ENCODE measurements around the gene FANCC. TPM values are rescaled to one million over a fixed set of nuclear protein-coding genes. Genes with fewer than 3 reads are reported as not detected.

Gene FANCC
- total and polyA plus RNA-seq, 3 donors from 2014 or later = 30.7 to 38.5 (median 35.1) TPM

GRCh38 chr9:95265960-95266359 is 51.5 kb downstream of the FANCC start:
- no peaks in the 10 kb centered on the region for H3K9me3 ChIP-seq
- no peak overlapping the region for H3K27ac ChIP-seq
- DNase-seq = no peak
- no peaks in the 10 kb centered on the region for H3K36me3 ChIP-seq (ENCODE audit: low read depth, missing control alignments)
- H3K27me3 ChIP-seq = no peaks in the 10 kb centered on the region
- H3K4me1 ChIP-seq = no peaks in the 10 kb centered on the region
- TF ChIP-seq POLR2A (IDR thresholded peaks at IDR 0.05) = no peak
- TF ChIP-seq, protein P1, sequence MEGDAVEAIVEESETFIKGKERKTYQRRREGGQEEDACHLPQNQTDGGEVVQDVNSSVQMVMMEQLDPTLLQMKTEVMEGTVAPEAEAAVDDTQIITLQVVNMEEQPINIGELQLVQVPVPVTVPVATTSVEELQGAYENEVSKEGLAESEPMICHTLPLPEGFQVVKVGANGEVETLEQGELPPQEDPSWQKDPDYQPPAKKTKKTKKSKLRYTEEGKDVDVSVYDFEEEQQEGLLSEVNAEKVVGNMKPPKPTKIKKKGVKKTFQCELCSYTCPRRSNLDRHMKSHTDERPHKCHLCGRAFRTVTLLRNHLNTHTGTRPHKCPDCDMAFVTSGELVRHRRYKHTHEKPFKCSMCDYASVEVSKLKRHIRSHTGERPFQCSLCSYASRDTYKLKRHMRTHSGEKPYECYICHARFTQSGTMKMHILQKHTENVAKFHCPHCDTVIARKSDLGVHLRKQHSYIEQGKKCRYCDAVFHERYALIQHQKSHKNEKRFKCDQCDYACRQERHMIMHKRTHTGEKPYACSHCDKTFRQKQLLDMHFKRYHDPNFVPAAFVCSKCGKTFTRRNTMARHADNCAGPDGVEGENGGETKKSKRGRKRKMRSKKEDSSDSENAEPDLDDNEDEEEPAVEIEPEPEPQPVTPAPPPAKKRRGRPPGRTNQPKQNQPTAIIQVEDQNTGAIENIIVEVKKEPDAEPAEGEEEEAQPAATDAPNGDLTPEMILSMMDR (IDR thresholded peaks at IDR 0.05) = no peak
- WGBS, 2 donors = 78 to 83% methylated on average over 3 of the region's 3 CpGs
- H3K4me3 ChIP-seq = no peak overlapping the region
- intact Hi-C loops (cut with DNase I; ENCODE audit: low total_unique reads) = no loop called here

DNA sequence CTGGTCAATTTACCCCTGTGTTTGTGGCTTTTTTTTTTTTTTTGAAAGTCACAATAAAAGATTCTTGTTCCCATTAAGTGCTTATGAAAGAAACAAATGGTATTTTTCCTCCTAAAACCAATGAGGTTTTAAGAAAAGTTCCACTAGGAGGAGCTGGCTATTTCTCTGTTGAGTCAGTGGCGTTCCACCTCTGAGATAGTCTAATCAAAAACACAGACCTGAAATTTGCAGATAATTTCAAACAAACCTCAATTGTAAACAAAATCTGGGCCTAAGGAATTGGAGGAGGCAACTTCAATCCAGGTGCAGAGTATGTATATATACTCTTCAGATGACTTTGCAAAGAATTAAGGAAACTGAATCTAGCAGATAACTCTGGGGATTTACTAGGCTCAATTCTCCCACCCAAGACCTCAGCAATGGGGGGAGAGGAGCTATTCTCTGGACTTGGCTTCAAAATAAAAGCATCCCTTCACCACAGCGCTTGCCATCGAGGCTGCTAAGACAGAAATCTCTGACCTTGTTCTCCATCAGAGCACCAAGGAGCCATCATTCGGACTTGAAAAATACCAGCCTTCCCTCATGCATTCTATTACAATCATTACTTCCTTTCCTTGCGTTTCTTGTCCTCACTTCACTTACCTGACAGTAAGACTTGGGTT is 52.4 kb downstream of the FANCC start:
- Histone ChIP-seq H3K9me3 (no peaks in the 10 kb centered on the region), H3K36me3 (ENCODE audit: low read depth, missing control alignments) (no peaks in the 10 kb centered on the region), H3K27me3 (no peaks in the 10 kb centered on the region), H3K4me3 (no peak overlapping the region), H3K4me1 (no peaks in the 10 kb centered on the region), H3K27ac (no peak overlapping the region)
- DNase-seq = no peak
- intact Hi-C loops (cut with DNase I; ENCODE audit: low total_unique reads) = no loop called here
- no peak for TF ChIP-seq POLR2A (IDR thresholded peaks at IDR 0.05)
- TF ChIP-seq, protein P1 (IDR thresholded peaks at IDR 0.05) = peak in 1 of 3 experiments; percentile 27
- 71 to 76% methylated on average over 5 of the region's 5 CpGs for WGBS, 2 donors

GRCh38 chr9:95261890-95262289 is 55.6 kb downstream of the FANCC start:
- TF ChIP-seq, protein P1 (IDR thresholded peaks at IDR 0.05) = no peak
- no peak for TF ChIP-seq POLR2A (IDR thresholded peaks at IDR 0.05)
- Histone ChIP-seq H3K27me3 (no peaks in the 10 kb centered on the region), H3K4me1 (no peaks in the 10 kb centered on the region), H3K9me3 (no peaks in the 10 kb centered on the region), H3K4me3 (no peak overlapping the region), H3K36me3 (ENCODE audit: low read depth, missing control alignments) (no peaks in the 10 kb centered on the region), H3K27ac (no peak overlapping the region)
- intact Hi-C loops (cut with DNase I; ENCODE audit: low total_unique reads) = no loop called here
- WGBS, 2 donors = 69 to 86% methylated on average over 1 of the region's 1 CpG
- DNase-seq = no peak

- intact Hi-C loops (cut with DNase I; ENCODE audit: low total_unique reads) = no loop called here
- DNase-seq = no peak
- 60 to 64% methylated on average over 9 of the region's 9 CpGs for WGBS, 2 donors
Measured at GRCh38 chr9:95250462-95251221, 66.9 kb downstream of the FANCC start.

More at GRCh38 chr9:95250462-95251221, 66.9 kb downstream of the FANCC start:
- Histone ChIP-seq H3K4me1 (no peaks in the 10 kb centered on the region), H3K27me3 (no peaks in the 10 kb centered on the region), H3K36me3 (ENCODE audit: low read depth, missing control alignments) (no peaks in the 10 kb centered on the region), H3K9me3 (no peaks in the 10 kb centered on the region), H3K27ac (no peak overlapping the region), H3K4me3 (no peak overlapping the region)
- no peak for TF ChIP-seq POLR2A (IDR thresholded peaks at IDR 0.05)
- TF ChIP-seq, protein P1 (IDR thresholded peaks at IDR 0.05) = no peak
